Pancreas (tissue), 10 donors: ENCODE data around the gene AADAT. TPM values are rescaled to one million over a fixed set of nuclear protein-coding genes. Genes with fewer than 3 reads are reported as not detected.

Source experiments
- ATAC-seq, 4 donors: fragments of 200-7000 bp; cut with Tn5 transposase; one replicate each; pipeline versions ENCODE4 v1.8.0 to v1.9.1; 2020; ENCODE audit warnings: mild to moderate bottlenecking in 4 of 4, moderate library complexity in 4 of 4
- DNase-seq, 6 donors: peaks; one replicate each; pipeline ENCODE4 v3.0.0-alpha.2; 2020
- FAIRE-seq: peaks from 2 replicates; lab custom pipeline; 2012; peaks lifted over from hg19 to GRCh38; lab: Jason Lieb, UNC
- H3K27ac ChIP-seq, 4 donors: fragments of 200-600 bp; sonication (generic); 1 replicate in 3 of 4; 2 replicates in 1 of 4; pipeline versions ENCODE4 v1.5.0 to v1.8.0; 2020
- H3K27me3 ChIP-seq, 4 donors: fragments of 200-600 bp; one replicate each; pipeline ENCODE4 v1.8.0; 2021
- H3K36me3 ChIP-seq, 3 donors: fragments of 200-600 bp; sonication (generic) in 1 of 3; one replicate each; pipeline versions ENCODE4 v1.5.0 to v1.8.0; 2020 to 2021
- H3K4me1 ChIP-seq, 3 donors: fragments of 200-600 bp; one replicate each; pipeline ENCODE4 v1.8.0; 2021
- H3K4me3 ChIP-seq, 4 donors: fragments of 200-600 bp; sonication (generic) in 2 of 4; one replicate each; pipeline versions ENCODE4 v1.5.0 to v1.8.0; 2020 to 2021
- H3K9me3 ChIP-seq, 4 donors: fragments of 200-600 bp; one replicate each; pipeline ENCODE4 v1.8.0; 2021
- CTCF ChIP-seq, 4 donors: fragments of 200-600 bp; sonication (generic) in 3 of 4; IDR thresholded peaks; one replicate each; pipeline versions ENCODE4 v1.5.0 to v1.8.0; 2021; ENCODE audit warnings: antibody characterized with exemption in 4 of 4
- WGBS, 2 donors: extraction: QIAGEN DNeasy Blood & Tissue Kit; methylation state at CpG; one replicate each; pipeline ENCODE4 v1.1.7; 2013; 5-methylcytosine and 5-hydroxymethylcytosine counted together
- intact Hi-C, 3 donors: fragments of 100-400 bp; cut with DNase I; formaldehyde crosslinking; loops; one replicate each; pipeline versions ENCODE4 v1.11.1 to v1.14.2; 2022
- polyA plus RNA-seq, 2 donors: library from polyadenylated mRNA; stranded (reverse); fragments of 200-250 nt; gene quantifications; one replicate each; pipeline ENCODE4 v1.2.3, GENCODE V29; 2013
- total RNA-seq, 6 donors: library from RNA; stranded (reverse); fragmentation: NEBNext Ultra II Directional in 4 of 6; extraction: Animal tissue kit (Norgen Biotek cat#: 25700) in 4 of 6; gene quantifications; one replicate each; pipeline versions ENCODE4 v1.2.1 to v1.2.4, GENCODE V29; 2021 to 2023
- donor health status: healthy with polysubstance abuse.
- donor health status: DM: no; HTN: no; CAD: no; lungs with moderate emphysema.
- donor health status: DM: no; HTN: no; CAD: no.
- donor health status: control.
- donor health status: control.
- donor health status: Bipolar disorder and iron deficiency.
- donor health status: DM: yes; HTN: yes; CAD: no.
- donor health status: DM: no; HTN: no; CAD: no.
- donor health status: DM: no; HTN: no; CAD: no.
- donor health status: DM: yes; HTN: yes; CAD: no.

AADAT gene
- total and polyA plus RNA-seq, 8 donors: 1.8 to 6.8 (median 3.1) TPM

- TF ChIP-seq CTCF (IDR thresholded peaks at IDR 0.05): no peak
- H3K4me3 ChIP-seq: peak overlapping the region; percentile 45 to 69 (median 62)
These were observed 746 bp upstream of the AADAT start for GRCh38 chr4:170090352-170091052.

GRCh38 chr4:170089274-170089667, 485 bp downstream of the AADAT start:
- 1 to 3% methylated on average over 18 of the region's 18 CpGs for WGBS, 2 donors
- no peaks in the 10 kb centered on the region for H3K9me3 ChIP-seq
- DNase-seq (peak in 4 of 6 donors; percentile 16 to 60 (median 30)), FAIRE-seq (no peak), ATAC-seq (peak; percentile 6 to 55 (median 40))
- peaks cover 0 to 6% (median 0%) of the 10 kb centered on the region in 3 donors for H3K4me1 ChIP-seq
- no peak for TF ChIP-seq CTCF (IDR thresholded peaks at IDR 0.05)
- no peaks in the 10 kb centered on the region for H3K27me3 ChIP-seq
- no peak overlapping the region for H3K27ac ChIP-seq
- peak overlapping the region; percentile 45 to 69 (median 62) for H3K4me3 ChIP-seq
- intact Hi-C loops: no loop called here
- no peaks in the 10 kb centered on the region for H3K36me3 ChIP-seq

More at GRCh38 chr4:170090352-170091052, 746 bp upstream of the AADAT start:
- Histone ChIP-seq H3K4me1 (peaks cover 0 to 6% (median 0%) of the 10 kb centered on the region in 3 donors), H3K27me3 (no peaks in the 10 kb centered on the region), H3K36me3 (no peaks in the 10 kb centered on the region), H3K27ac (no peak overlapping the region), H3K9me3 (no peaks in the 10 kb centered on the region)
- 9 to 13% methylated on average over 9 of the region's 9 CpGs for WGBS, 2 donors
- intact Hi-C loops: no loop called here
- DNase-seq: no peak
- ATAC-seq: peak in 2 of 4 donors; percentile 9 to 41
- FAIRE-seq: no peak

GRCh38 chr4:170088716-170089115, 1.0 kb downstream of the AADAT start:
- Histone ChIP-seq H3K27me3 (no peaks in the 10 kb centered on the region), H3K4me1 (peaks cover 0 to 6% (median 0%) of the 10 kb centered on the region in 3 donors), H3K4me3 (peak overlapping the region in 2 of 4 donors; percentile 69), H3K27ac (no peak overlapping the region), H3K36me3 (no peaks in the 10 kb centered on the region), H3K9me3 (no peaks in the 10 kb centered on the region)
- no peak for FAIRE-seq
- ATAC-seq: no peak
- TF ChIP-seq CTCF (IDR thresholded peaks at IDR 0.05): no peak
- WGBS, 2 donors: 90 to 93% methylated on average over 2 of the region's 2 CpGs
- intact Hi-C loops: no loop called here
- DNase-seq: no peak

- no peaks in the 10 kb centered on the region for H3K36me3 ChIP-seq
- no peaks in the 10 kb centered on the region for H3K9me3 ChIP-seq
- ATAC-seq (no peak), DNase-seq (no peak), FAIRE-seq (no peak)
- no peaks in the 10 kb centered on the region for H3K27me3 ChIP-seq
- peaks cover 0 to 6% (median 0%) of the 10 kb centered on the region in 3 donors for H3K4me1 ChIP-seq
- no peak overlapping the region for H3K4me3 ChIP-seq
- WGBS, 2 donors: 63 to 71% methylated on average over 4 of the region's 4 CpGs
- no peak overlapping the region for H3K27ac ChIP-seq
- no peak for TF ChIP-seq CTCF (IDR thresholded peaks at IDR 0.05)
- intact Hi-C loops: no loop called here
These were observed 2.5 kb downstream of the AADAT start for GRCh38 chr4:170087163-170087700.

GRCh38 chr4:170083541-170083940, 6.2 kb downstream of the AADAT start:
- 60 to 71% methylated on average over 2 of the region's 2 CpGs for WGBS, 2 donors
- Histone ChIP-seq H3K4me1 (no peaks in the 10 kb centered on the region), H3K9me3 (no peaks in the 10 kb centered on the region), H3K4me3 (no peak overlapping the region), H3K27ac (no peak overlapping the region), H3K36me3 (peaks cover 0 to 5% (median 0%) of the 10 kb centered on the region in 3 donors), H3K27me3 (no peaks in the 10 kb centered on the region)
- intact Hi-C loops: no loop called here
- DNase-seq (no peak), FAIRE-seq (no peak), ATAC-seq (no peak)
- TF ChIP-seq CTCF (IDR thresholded peaks at IDR 0.05): no peak
